Measurements from ENCODE around the gene ABCC4. TPM values are rescaled to one million over a fixed set of nuclear protein-coding genes. Genes with fewer than 3 reads are reported as not detected.

ABCC4 gene
- total RNA-seq, 6 experiments from 2014 or later: 1.1 to 4.9 (median 3.8) TPM

- Histone ChIP-seq H3K27ac (no peak overlapping the region), H3K9me3 (no peaks in the 10 kb centered on the region), H3K4me3 (no peak overlapping the region), H3K36me3 (no peaks in the 10 kb centered on the region), H3K4me1 (no peaks in the 10 kb centered on the region), H3K27me3 (peaks cover 0 to 4% of the 10 kb centered on the region in 2 donors)
- WGBS (ENCODE audit: insufficient coverage, low coverage, low lambda C conversion rate, missing lambda C conversion rate): 43% methylated on average over 3 of the region's 4 CpGs
- intact Hi-C loops (cut with DNase I): no loop called here
- no peak for DNase-seq
- ATAC-seq: no peak
- TF ChIP-seq CTCF (IDR thresholded peaks at IDR 0.05): no peak
- TF ChIP-seq POLR2A (IDR thresholded peaks at IDR 0.05): no peak
These were observed 316.3 kb downstream of the ABCC4 start for GRCh38 chr13:94984958-94985357.

GRCh38 chr13:94978516-94978915 is 322.7 kb downstream of the ABCC4 start:
- H3K4me1 ChIP-seq: no peaks in the 10 kb centered on the region
- no peaks in the 10 kb centered on the region for H3K9me3 ChIP-seq
- intact Hi-C loops (cut with DNase I): no loop called here
- 76% methylated on average over 3 of the region's 3 CpGs for WGBS (ENCODE audit: insufficient coverage, low coverage, low lambda C conversion rate, missing lambda C conversion rate)
- H3K36me3 ChIP-seq: no peaks in the 10 kb centered on the region
- DNase-seq: no peak
- no peak overlapping the region for H3K27ac ChIP-seq
- H3K4me3 ChIP-seq: no peak overlapping the region
- no peak for ATAC-seq
- peaks cover 0 to 4% of the 10 kb centered on the region in 2 donors for H3K27me3 ChIP-seq
- TF ChIP-seq POLR2A (IDR thresholded peaks at IDR 0.05) (no peak), CTCF (IDR thresholded peaks at IDR 0.05) (no peak)

GRCh38 chr13:94974015-94974951 is 327.0 kb downstream of the ABCC4 start:
- intact Hi-C loops (cut with DNase I): no loop called here
- TF ChIP-seq POLR2A (IDR thresholded peaks at IDR 0.05) (no peak), CTCF (IDR thresholded peaks at IDR 0.05) (no peak)
- Histone ChIP-seq H3K9me3 (no peaks in the 10 kb centered on the region), H3K27ac (no peak overlapping the region), H3K36me3 (no peaks in the 10 kb centered on the region), H3K4me3 (no peak overlapping the region), H3K27me3 (no peaks in the 10 kb centered on the region), H3K4me1 (no peaks in the 10 kb centered on the region)
- 61% methylated on average over 7 of the region's 7 CpGs for WGBS (ENCODE audit: insufficient coverage, low coverage, low lambda C conversion rate, missing lambda C conversion rate)
- DNase-seq (no peak), ATAC-seq (no peak)

- H3K36me3 ChIP-seq: no peaks in the 10 kb centered on the region
- H3K4me3 ChIP-seq: no peak overlapping the region
- DNase-seq (no peak), ATAC-seq (no peak)
- 36% methylated on average over 4 of the region's 4 CpGs for WGBS (ENCODE audit: insufficient coverage, low coverage, low lambda C conversion rate, missing lambda C conversion rate)
- peaks cover 0 to 9% of the 10 kb centered on the region in 2 donors for H3K27me3 ChIP-seq
- intact Hi-C loops (cut with DNase I): no loop called here
- TF ChIP-seq POLR2A (IDR thresholded peaks at IDR 0.05) (no peak), CTCF (IDR thresholded peaks at IDR 0.05) (no peak)
- peaks cover 0 to 11% (median 0%) of the 10 kb centered on the region in 4 donors for H3K4me1 ChIP-seq
- no peaks in the 10 kb centered on the region for H3K9me3 ChIP-seq
- no peak overlapping the region for H3K27ac ChIP-seq
These were observed 329.0 kb downstream of the ABCC4 start for GRCh38 chr13:94972262-94972661.

Small RNA genes lying within 50 kb of the gene (small RNA-seq; reads per million reads assigned to genes)
- gene RNU6-62P: 0 reads per million in 2 experiments
- 0 reads per million in 2 experiments for gene RNY3P8
- gene RNY4P27: 3.0 to 3.1 reads per million in 2 experiments
